Measurements from ENCODE around the gene DDA1.

GRCh38 chr19:17327068-17327653, 17.8 kb downstream of the DDA1 start:
- no peak for TF ChIP-seq EZH2 (IDR thresholded peaks at IDR 0.05)
- TF ChIP-seq CTCF (IDR thresholded peaks at IDR 0.05), result no peak
